Large intestine (tissue), 3 donors: ENCODE measurements around the gene TBL1X. TPM values are rescaled to one million over a fixed set of nuclear protein-coding genes. Genes with fewer than 3 reads are reported as not detected.

Source experiments
- DNase-seq, 2 donors: peaks; one replicate each; pipeline versions ENCODE4 v3.0.0 to v3.0.0-alpha.2; 2013
- H3K27ac ChIP-seq: one replicate; pipeline ENCODE4 v1.5.1; 2013; ENCODE audit warnings: low read length
- H3K27me3 ChIP-seq: 2 replicates; pipeline ENCODE4 v1.6.1; 2013; ENCODE audit warnings: low read length; ENCODE audit not compliant: control insufficient read depth, insufficient read depth
- H3K36me3 ChIP-seq: 2 replicates; pipeline ENCODE4 v1.6.1; 2013; ENCODE audit warnings: low read length; ENCODE audit not compliant: control insufficient read depth, insufficient read depth
- H3K4me1 ChIP-seq: one replicate; pipeline ENCODE4 v1.6.1; 2013; ENCODE audit warnings: low read length; ENCODE audit not compliant: control insufficient read depth, insufficient read depth
- H3K4me3 ChIP-seq: one replicate; pipeline ENCODE4 v1.5.1; 2013; ENCODE audit warnings: low read length
- H3K9me3 ChIP-seq: one replicate; pipeline ENCODE4 v1.6.1; 2013; ENCODE audit warnings: mild to moderate bottlenecking, low read depth, low read length, moderate library complexity; ENCODE audit not compliant: control insufficient read depth
- WGBS: methylation state at CpG from one replicate; pipeline ENCODE4 v1.1.5; 2013; ENCODE audit warnings: low lambda C conversion rate; ENCODE audit not compliant: insufficient coverage; 5-methylcytosine and 5-hydroxymethylcytosine counted together
- polyA plus RNA-seq: library from polyadenylated mRNA; unstranded; fragments of 120-200 nt; gene quantifications from one replicate; pipeline ENCODE4 v1.2.1, GENCODE V29; 2013

The TBL1X gene
- polyA plus RNA-seq, 1 donor, result 9.6 TPM

GRCh38 chrX:9657590-9658256, 192.9 kb downstream of the TBL1X start:
- Histone ChIP-seq H3K27me3 (no peaks in the 10 kb centered on the region), H3K36me3 (peaks cover 4% of the 10 kb centered on the region), H3K27ac (no peak overlapping the region), H3K4me1 (no peaks in the 10 kb centered on the region), H3K9me3 (no peaks in the 10 kb centered on the region), H3K4me3 (no peak overlapping the region)
- no peak for DNase-seq
- no CpG with 5 or more reads among the region's 6 CpGs for WGBS

- Histone ChIP-seq H3K27ac (no peak overlapping the region), H3K4me1 (no peaks in the 10 kb centered on the region), H3K36me3 (peaks cover 4% of the 10 kb centered on the region), H3K4me3 (no peak overlapping the region), H3K27me3 (no peaks in the 10 kb centered on the region), H3K9me3 (no peaks in the 10 kb centered on the region)
- WGBS, result no CpG with 5 or more reads among the region's 4 CpGs
- no peak for DNase-seq
Observed at GRCh38 chrX:9658409-9658808, 193.6 kb downstream of the TBL1X start.

- no peak overlapping the region for H3K27ac ChIP-seq
- no peaks in the 10 kb centered on the region for H3K9me3 ChIP-seq
- no peaks in the 10 kb centered on the region for H3K27me3 ChIP-seq
- no peaks in the 10 kb centered on the region for H3K4me1 ChIP-seq
- H3K4me3 ChIP-seq, result no peak overlapping the region
- H3K36me3 ChIP-seq, result peaks cover 4% of the 10 kb centered on the region
- whole genome bisulfite sequencing, result no CpG with 5 or more reads among the region's 17 CpGs
- DNase-seq, result peak in 1 of 2 donors; percentile 17
Observed at GRCh38 chrX:9659571-9660195, 194.8 kb downstream of the TBL1X start.

GRCh38 chrX:9662148-9662547, 197.3 kb downstream of the TBL1X start:
- peaks cover 4% of the 10 kb centered on the region for H3K36me3 ChIP-seq
- WGBS, result no CpG with 5 or more reads among the region's 4 CpGs

GRCh38 chrX:9663216-9663615, 198.4 kb downstream of the TBL1X start:
- WGBS, result no CpG with 5 or more reads among the region's 6 CpGs
- H3K9me3 ChIP-seq, result no peaks in the 10 kb centered on the region
- no peak overlapping the region for H3K27ac ChIP-seq

More at GRCh38 chrX:9662148-9662547, 197.3 kb downstream of the TBL1X start:
- Histone ChIP-seq H3K27me3 (no peaks in the 10 kb centered on the region), H3K9me3 (no peaks in the 10 kb centered on the region), H3K27ac (no peak overlapping the region), H3K4me1 (no peaks in the 10 kb centered on the region), H3K4me3 (no peak overlapping the region)
- DNase-seq, result no peak

GRCh38 chrX:9664224-9664623, 199.4 kb downstream of the TBL1X start:
- Histone ChIP-seq H3K4me1 (no peaks in the 10 kb centered on the region), H3K36me3 (no peaks in the 10 kb centered on the region), H3K27me3 (no peaks in the 10 kb centered on the region), H3K9me3 (no peaks in the 10 kb centered on the region), H3K4me3 (no peak overlapping the region), H3K27ac (no peak overlapping the region)
- no CpG with 5 or more reads among the region's 6 CpGs for WGBS
- DNase-seq, result no peak

More at GRCh38 chrX:9663216-9663615, 198.4 kb downstream of the TBL1X start:
- no peak for DNase-seq
- no peaks in the 10 kb centered on the region for H3K27me3 ChIP-seq
- H3K4me1 ChIP-seq, result no peaks in the 10 kb centered on the region
- H3K4me3 ChIP-seq, result no peak overlapping the region
- H3K36me3 ChIP-seq, result no peaks in the 10 kb centered on the region

GRCh38 chrX:9665113-9665512, 200.3 kb downstream of the TBL1X start:
- no peak for DNase-seq
- Histone ChIP-seq H3K27ac (no peak overlapping the region), H3K4me3 (no peak overlapping the region), H3K4me1 (no peaks in the 10 kb centered on the region), H3K27me3 (no peaks in the 10 kb centered on the region), H3K9me3 (no peaks in the 10 kb centered on the region), H3K36me3 (no peaks in the 10 kb centered on the region)
- no CpG with 5 or more reads among the region's 4 CpGs for WGBS

GRCh38 chrX:9668537-9668936, 203.7 kb downstream of the TBL1X start:
- Histone ChIP-seq H3K27ac (no peak overlapping the region), H3K27me3 (no peaks in the 10 kb centered on the region)
- no CpG with 5 or more reads among the region's 3 CpGs for WGBS

GRCh38 chrX:9670136-9670814, 205.4 kb downstream of the TBL1X start:
- no peaks in the 10 kb centered on the region for H3K4me1 ChIP-seq
- H3K27ac ChIP-seq, result no peak overlapping the region
- no CpG with 5 or more reads among the region's 8 CpGs for WGBS
- H3K9me3 ChIP-seq, result no peaks in the 10 kb centered on the region
- no peak overlapping the region for H3K4me3 ChIP-seq
- DNase-seq, result no peak
- no peaks in the 10 kb centered on the region for H3K36me3 ChIP-seq
- no peaks in the 10 kb centered on the region for H3K27me3 ChIP-seq

More at GRCh38 chrX:9668537-9668936, 203.7 kb downstream of the TBL1X start:
- Histone ChIP-seq H3K4me1 (no peaks in the 10 kb centered on the region), H3K36me3 (no peaks in the 10 kb centered on the region), H3K4me3 (no peak overlapping the region), H3K9me3 (no peaks in the 10 kb centered on the region)
- DNase-seq, result no peak

- no peak overlapping the region for H3K4me3 ChIP-seq
- no peak overlapping the region for H3K27ac ChIP-seq
- H3K36me3 ChIP-seq, result no peaks in the 10 kb centered on the region
- H3K4me1 ChIP-seq, result no peaks in the 10 kb centered on the region
- no CpG with 5 or more reads among the region's 3 CpGs for WGBS
- H3K9me3 ChIP-seq, result no peaks in the 10 kb centered on the region
- no peak for DNase-seq
- no peaks in the 10 kb centered on the region for H3K27me3 ChIP-seq
Observed at GRCh38 chrX:9671998-9672397, 207.1 kb downstream of the TBL1X start.
